ENCODE measurements around the gene DDB1.

The DDB1 gene

GRCh38 chr11:61278001-61278470 lies 54.9 kb downstream of the DDB1 start:
- no peaks in the 10 kb centered on the region for H3K9me3 ChIP-seq
- no peaks in the 10 kb centered on the region for H3K4me1 ChIP-seq
- no peaks in the 10 kb centered on the region for H3K27me3 ChIP-seq
- no peak for DNase-seq
- intact Hi-C loops (cut with DNase I; ENCODE audit: low total_unique reads), result no loop called here
- no peak overlapping the region for H3K4me3 ChIP-seq
- TF ChIP-seq, protein P1, sequence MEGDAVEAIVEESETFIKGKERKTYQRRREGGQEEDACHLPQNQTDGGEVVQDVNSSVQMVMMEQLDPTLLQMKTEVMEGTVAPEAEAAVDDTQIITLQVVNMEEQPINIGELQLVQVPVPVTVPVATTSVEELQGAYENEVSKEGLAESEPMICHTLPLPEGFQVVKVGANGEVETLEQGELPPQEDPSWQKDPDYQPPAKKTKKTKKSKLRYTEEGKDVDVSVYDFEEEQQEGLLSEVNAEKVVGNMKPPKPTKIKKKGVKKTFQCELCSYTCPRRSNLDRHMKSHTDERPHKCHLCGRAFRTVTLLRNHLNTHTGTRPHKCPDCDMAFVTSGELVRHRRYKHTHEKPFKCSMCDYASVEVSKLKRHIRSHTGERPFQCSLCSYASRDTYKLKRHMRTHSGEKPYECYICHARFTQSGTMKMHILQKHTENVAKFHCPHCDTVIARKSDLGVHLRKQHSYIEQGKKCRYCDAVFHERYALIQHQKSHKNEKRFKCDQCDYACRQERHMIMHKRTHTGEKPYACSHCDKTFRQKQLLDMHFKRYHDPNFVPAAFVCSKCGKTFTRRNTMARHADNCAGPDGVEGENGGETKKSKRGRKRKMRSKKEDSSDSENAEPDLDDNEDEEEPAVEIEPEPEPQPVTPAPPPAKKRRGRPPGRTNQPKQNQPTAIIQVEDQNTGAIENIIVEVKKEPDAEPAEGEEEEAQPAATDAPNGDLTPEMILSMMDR (IDR thresholded peaks at IDR 0.05), result no peak
- H3K27ac ChIP-seq, result no peak overlapping the region
- no peaks in the 10 kb centered on the region for H3K36me3 ChIP-seq

- DNase-seq, result no peak
- no peaks in the 10 kb centered on the region for H3K27me3 ChIP-seq
- H3K27ac ChIP-seq, result no peak overlapping the region
- TF ChIP-seq, protein P1 (IDR thresholded peaks at IDR 0.05), result no peak
- H3K36me3 ChIP-seq, result no peaks in the 10 kb centered on the region
- intact Hi-C loops (cut with DNase I; ENCODE audit: low total_unique reads), result no loop called here
- H3K9me3 ChIP-seq, result no peaks in the 10 kb centered on the region
- H3K4me1 ChIP-seq, result no peaks in the 10 kb centered on the region
- H3K4me3 ChIP-seq, result no peak overlapping the region
Observed at GRCh38 chr11:61277186-61278000, 55.5 kb downstream of the DDB1 start.

DNA sequence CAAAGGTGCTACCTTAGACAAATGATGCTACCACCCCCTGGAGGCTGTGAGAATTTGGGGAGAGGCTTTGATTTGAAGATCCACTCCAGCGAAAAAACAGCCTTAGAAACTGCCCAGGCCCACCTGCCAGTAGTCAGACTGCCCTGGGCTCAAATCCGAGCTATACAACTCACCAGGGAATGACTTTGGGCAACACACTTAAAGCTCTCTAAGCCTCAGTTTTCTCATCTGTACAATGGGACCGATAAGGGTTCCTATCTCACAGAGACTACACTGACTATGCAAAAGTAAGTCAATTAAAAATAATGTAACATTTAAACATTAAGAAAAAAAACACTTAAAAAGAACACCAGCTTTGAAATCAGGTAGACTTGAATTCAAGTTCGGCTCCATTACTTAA lies 57.7 kb downstream of the DDB1 start:
- no peak overlapping the region for H3K4me3 ChIP-seq
- no peaks in the 10 kb centered on the region for H3K4me1 ChIP-seq
- H3K27me3 ChIP-seq, result no peaks in the 10 kb centered on the region
- H3K9me3 ChIP-seq, result no peaks in the 10 kb centered on the region
- H3K27ac ChIP-seq, result no peak overlapping the region
- TF ChIP-seq, protein P1 (IDR thresholded peaks at IDR 0.05), result no peak
- intact Hi-C loops (cut with DNase I; ENCODE audit: low total_unique reads), result no loop called here
- no peaks in the 10 kb centered on the region for H3K36me3 ChIP-seq
- no peak for DNase-seq

DNA sequence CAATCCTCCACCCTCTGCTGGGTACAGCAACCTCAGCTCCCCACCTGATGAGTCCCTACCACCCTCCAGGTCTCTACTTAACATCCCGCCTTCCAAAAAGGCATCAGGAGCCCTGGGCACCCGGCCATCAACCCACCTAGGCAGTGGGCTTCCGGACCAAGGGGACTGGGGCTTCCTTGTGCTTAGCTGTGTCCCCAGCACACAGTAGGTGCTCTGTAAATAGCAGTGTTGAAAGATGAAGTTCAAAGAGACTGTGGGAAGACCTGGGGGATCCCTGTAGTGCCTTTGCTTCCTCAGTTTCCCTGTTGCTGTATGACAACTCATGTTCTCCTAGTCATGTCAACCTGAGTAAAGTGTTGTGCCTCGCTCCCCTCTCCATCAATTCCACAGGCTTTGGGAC lies 58.8 kb downstream of the DDB1 start:
- Histone ChIP-seq H3K27ac (no peak overlapping the region), H3K9me3 (no peaks in the 10 kb centered on the region), H3K4me3 (no peak overlapping the region), H3K4me1 (no peaks in the 10 kb centered on the region), H3K36me3 (no peaks in the 10 kb centered on the region), H3K27me3 (no peaks in the 10 kb centered on the region)
- intact Hi-C loops (cut with DNase I; ENCODE audit: low total_unique reads), result no loop called here
- TF ChIP-seq, protein P1 (IDR thresholded peaks at IDR 0.05), result no peak
- no peak for DNase-seq

DNA sequence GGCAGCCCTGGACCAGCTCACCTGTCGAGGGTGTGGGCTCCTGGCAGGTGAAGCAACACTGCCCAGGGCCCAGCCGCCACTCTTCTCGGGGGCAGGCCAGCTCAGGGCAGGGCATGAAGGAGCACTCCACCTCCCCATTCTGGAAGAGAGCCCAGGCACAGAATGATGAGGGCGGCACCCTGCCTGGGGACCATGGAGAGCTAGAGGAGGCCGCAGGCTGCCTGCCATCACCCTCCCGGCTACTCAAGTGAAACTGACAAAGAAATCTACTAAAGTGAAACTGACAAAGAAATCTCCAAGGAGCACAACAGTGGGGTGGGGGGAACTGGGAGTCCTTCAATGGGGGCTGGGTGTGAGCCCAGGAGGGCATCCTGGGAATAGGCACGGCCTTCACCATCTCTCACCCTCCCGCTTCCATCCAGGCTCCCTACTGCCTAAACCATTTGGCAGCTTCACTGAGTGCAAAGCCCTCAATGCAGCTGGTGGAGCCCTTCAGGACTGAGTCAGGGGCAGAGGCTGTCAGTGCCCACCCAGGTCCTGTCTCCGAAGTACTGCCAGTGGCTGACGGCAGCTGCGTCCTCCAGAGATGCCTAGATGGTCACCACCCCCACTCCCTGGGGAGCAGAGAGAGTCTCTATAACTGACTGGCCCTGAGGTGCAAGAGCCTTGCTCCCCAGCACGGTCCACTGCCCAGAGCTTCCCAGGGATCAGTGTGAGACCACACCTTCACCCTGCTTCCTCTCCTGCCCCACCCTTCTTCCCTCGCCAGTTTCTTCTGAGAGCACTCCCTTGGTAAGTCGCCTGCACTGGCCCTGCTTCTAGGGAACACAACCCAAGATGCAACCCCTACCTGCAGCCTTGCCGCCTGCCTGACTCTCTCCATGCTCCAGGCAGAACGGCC lies 59.5 kb downstream of the DDB1 start:
- Histone ChIP-seq H3K4me3 (no peak overlapping the region), H3K4me1 (no peaks in the 10 kb centered on the region), H3K9me3 (no peaks in the 10 kb centered on the region), H3K27me3 (no peaks in the 10 kb centered on the region), H3K27ac (no peak overlapping the region), H3K36me3 (no peaks in the 10 kb centered on the region)
- DNase-seq, result no peak
- TF ChIP-seq, protein P1 (IDR thresholded peaks at IDR 0.05), result no peak
- intact Hi-C loops (cut with DNase I; ENCODE audit: low total_unique reads), result no loop called here

Data from tibial artery (tissue), 4 donors.